ENCODE data around the gene CLCN2.

CLCN2 gene

GRCh38 chr3:184361532-184361931, at the start of gene CLCN2, which contains the start of gene POLR2H:
CLCN2 (minus strand) TSS chr3:184361605; CDS start chr3:184361479, 126 bp downstream.
POLR2H (plus strand) TSS chr3:184361710; CDS start chr3:184363493, 1,783 bp downstream.
- peak; percentile 34 for DNase-seq (ENCODE audit: low read depth in 2 of 2)

GRCh38 chr3:184409946-184410500, 48.6 kb upstream of the CLCN2 start:
- no peak for DNase-seq (ENCODE audit: low read depth in 2 of 2)

GRCh38 chr3:184409331-184409926, 48.0 kb upstream of the CLCN2 start:
- DNase-seq (ENCODE audit: low read depth in 2 of 2): no peak

- DNase-seq (ENCODE audit: low read depth in 2 of 2): no peak
Observed at GRCh38 chr3:184405075-184406030, 43.9 kb upstream of the CLCN2 start.

- DNase-seq (ENCODE audit: low read depth in 2 of 2): no peak
Observed at GRCh38 chr3:184399410-184399809, 38.0 kb upstream of the CLCN2 start.

- DNase-seq (ENCODE audit: low read depth in 2 of 2): no peak
Observed at GRCh38 chr3:184395320-184395660, 33.9 kb upstream of the CLCN2 start.

GRCh38 chr3:184391266-184391665, 29.9 kb upstream of the CLCN2 start:
- no peak for DNase-seq (ENCODE audit: low read depth in 2 of 2)

GRCh38 chr3:184389935-184390528, 28.6 kb upstream of the CLCN2 start:
- DNase-seq (ENCODE audit: low read depth in 2 of 2): no peak

GRCh38 chr3:184389384-184389783, 28.0 kb upstream of the CLCN2 start:
- no peak for DNase-seq (ENCODE audit: low read depth in 2 of 2)

GRCh38 chr3:184388936-184389230, 27.5 kb upstream of the CLCN2 start:
- no peak for DNase-seq (ENCODE audit: low read depth in 2 of 2)

- no peak for DNase-seq (ENCODE audit: low read depth in 2 of 2)
Observed at GRCh38 chr3:184388164-184388935, 26.9 kb upstream of the CLCN2 start.

GRCh38 chr3:184387174-184387714, 25.8 kb upstream of the CLCN2 start:
- no peak for DNase-seq (ENCODE audit: low read depth in 2 of 2)

GRCh38 chr3:184386047-184386806, 24.8 kb upstream of the CLCN2 start:
- DNase-seq (ENCODE audit: low read depth in 2 of 2): no peak

- DNase-seq (ENCODE audit: low read depth in 2 of 2): no peak
Observed at GRCh38 chr3:184384856-184385422, 23.5 kb upstream of the CLCN2 start.

GRCh38 chr3:184384342-184384741, 22.9 kb upstream of the CLCN2 start:
- DNase-seq (ENCODE audit: low read depth in 2 of 2): no peak

- DNase-seq (ENCODE audit: low read depth in 2 of 2): no peak
Observed at GRCh38 chr3:184383033-184383740, 21.8 kb upstream of the CLCN2 start.

- DNase-seq (ENCODE audit: low read depth in 2 of 2): no peak
Observed at GRCh38 chr3:184382326-184383032, 21.1 kb upstream of the CLCN2 start.

- no peak for DNase-seq (ENCODE audit: low read depth in 2 of 2)
Observed at GRCh38 chr3:184381261-184382224, 20.1 kb upstream of the CLCN2 start.

All from stimulated activated CD4-positive, alpha-beta T cell treated with anti-CD3 and anti-CD28 coated beads, Interleukin-4, amount 100 ng/mL, for 48 hours (primary cell).